Duodenal mucosa (tissue), 2 donors: ENCODE results near the gene TNFSF12.

Source experiments
- H3K27ac ChIP-seq: one replicate; pipeline ENCODE4 v1.7.0; 2013; ENCODE audit warnings: low read depth, low read length
- H3K27me3 ChIP-seq, 2 donors: one replicate each; pipeline ENCODE4 v1.7.0; 2013; ENCODE audit warnings: low read length in 2 of 2, control low read depth in 1 of 2; ENCODE audit not compliant: insufficient read depth in 2 of 2, control insufficient read depth in 1 of 2
- H3K36me3 ChIP-seq, 2 donors: one replicate each; pipeline ENCODE4 v1.7.0; 2013; ENCODE audit warnings: low read length in 2 of 2, control low read depth in 1 of 2; ENCODE audit not compliant: insufficient read depth in 2 of 2, control insufficient read depth in 1 of 2
- H3K4me1 ChIP-seq, 2 donors: one replicate each; pipeline ENCODE4 v1.7.0; 2013; ENCODE audit warnings: low read length in 2 of 2, control low read depth in 1 of 2; ENCODE audit not compliant: insufficient read depth in 2 of 2, control insufficient read depth in 1 of 2
- H3K4me3 ChIP-seq, 2 donors: one replicate each; pipeline ENCODE4 v1.7.0; 2013; ENCODE audit warnings: low read length in 2 of 2, low read depth in 1 of 2
- H3K9ac ChIP-seq, 2 donors: one replicate each; pipeline ENCODE4 v1.7.0; 2013; ENCODE audit warnings: low read length in 2 of 2, low read depth in 1 of 2
- H3K9me3 ChIP-seq, 2 donors: one replicate each; pipeline ENCODE4 v1.7.0; 2013; ENCODE audit warnings: low read length in 2 of 2, control low read depth in 1 of 2; ENCODE audit not compliant: control insufficient read depth in 1 of 2

The TNFSF12 gene

DNA sequence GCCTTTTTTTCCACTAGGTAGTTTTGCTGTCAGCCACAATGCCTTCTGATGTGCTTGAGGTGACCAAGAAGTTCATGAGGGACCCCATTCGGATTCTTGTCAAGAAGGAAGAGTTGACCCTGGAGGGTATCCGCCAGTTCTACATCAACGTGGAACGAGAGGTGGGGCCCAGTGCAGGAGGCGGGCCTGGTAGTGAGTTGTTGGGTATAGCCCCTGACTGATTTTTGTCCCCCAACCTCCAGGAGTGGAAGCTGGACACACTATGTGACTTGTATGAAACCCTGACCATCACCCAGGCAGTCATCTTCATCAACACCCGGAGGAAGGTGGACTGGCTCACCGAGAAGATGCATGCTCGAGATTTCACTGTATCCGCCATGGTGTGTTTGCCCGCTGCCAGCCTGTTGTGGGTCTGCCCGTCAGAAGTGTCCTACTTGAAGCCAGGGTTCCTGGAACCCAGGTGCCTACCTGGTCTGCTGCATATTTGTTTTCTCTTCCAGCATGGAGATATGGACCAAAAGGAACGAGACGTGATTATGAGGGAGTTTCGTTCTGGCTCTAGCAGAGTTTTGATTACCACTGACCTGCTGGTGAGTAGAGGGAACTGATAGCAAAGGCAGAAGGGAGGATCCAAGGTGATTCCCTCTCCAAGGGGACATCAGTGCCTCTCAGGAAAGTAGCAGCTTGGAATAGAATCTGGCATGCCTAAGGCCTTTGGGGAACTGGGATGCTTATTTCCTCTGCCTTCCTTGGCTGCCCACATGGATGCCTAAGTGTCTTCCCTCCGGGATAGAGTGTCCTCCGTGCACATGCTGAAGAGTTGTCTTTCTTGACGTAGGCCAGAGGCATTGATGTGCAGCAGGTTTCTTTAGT, 28.7 kb downstream of the TNFSF12 start:
- H3K4me1 ChIP-seq, result peaks cover 78 to 81% of the 10 kb centered on the region in 2 donors
- no peak overlapping the region for H3K27ac ChIP-seq

DNA sequence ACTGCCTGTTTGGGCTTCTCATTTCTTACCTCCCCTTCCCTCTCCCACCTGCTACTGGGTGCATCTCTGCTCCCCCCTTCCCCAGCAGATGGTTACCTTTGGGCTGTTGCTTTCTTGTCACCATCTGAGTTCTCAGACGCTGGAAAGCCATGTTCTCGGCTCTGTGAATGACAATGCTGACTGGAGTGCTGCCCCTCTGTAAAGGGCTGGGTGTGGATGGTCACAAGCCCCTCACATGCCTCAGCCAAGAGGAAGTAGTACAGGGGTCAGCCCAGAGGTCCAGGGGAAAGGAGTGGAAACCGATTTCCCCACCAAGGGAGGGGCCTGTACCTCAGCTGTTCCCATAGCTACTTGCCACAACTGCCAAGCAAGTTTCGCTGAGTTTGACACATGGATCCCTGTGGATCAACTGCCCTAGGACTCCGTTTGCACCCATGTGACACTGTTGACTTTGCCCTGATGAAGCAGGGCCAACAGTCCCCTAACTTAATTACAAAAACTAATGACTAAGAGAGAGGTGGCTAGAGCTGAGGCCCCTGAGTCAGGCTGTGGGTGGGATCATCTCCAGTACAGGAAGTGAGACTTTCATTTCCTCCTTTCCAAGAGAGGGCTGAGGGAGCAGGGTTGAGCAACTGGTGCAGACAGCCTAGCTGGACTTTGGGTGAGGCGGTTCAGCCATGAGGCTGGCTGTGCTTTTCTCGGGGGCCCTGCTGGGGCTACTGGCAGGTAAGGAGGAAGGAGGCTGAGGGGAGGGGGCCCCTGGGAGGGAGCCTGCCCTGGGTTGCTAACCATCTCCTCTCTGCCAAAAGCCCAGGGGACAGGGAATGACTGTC, 30.4 kb downstream of the TNFSF12 start, which contains the start of gene CD68:
CD68 (plus strand) TSS at position 638 of the 833 bp plus-strand sequence; CDS start at position 678, 40 bp downstream.
- Histone ChIP-seq H3K36me3 (peaks cover 39 to 51% of the 10 kb centered on the region in 2 donors), H3K27ac (peak within 1 kb of the TSS; percentile 90), H3K4me1 (peaks cover 83 to 87% of the 10 kb centered on the region in 2 donors), H3K4me3 (peak within 1 kb of the TSS; percentile 83 to 88), H3K9me3 (no peaks in the 10 kb centered on the region), H3K9ac (peak within 1 kb of the TSS; percentile 93 to 99), H3K27me3 (no peaks in the 10 kb centered on the region)

More for the DNA sequence above, 28.7 kb downstream of the TNFSF12 start:
- Histone ChIP-seq H3K36me3 (peaks cover 43 to 53% of the 10 kb centered on the region in 2 donors), H3K9ac (no peak overlapping the region), H3K9me3 (no peaks in the 10 kb centered on the region), H3K27me3 (no peaks in the 10 kb centered on the region), H3K4me3 (no peak overlapping the region)

DNA sequence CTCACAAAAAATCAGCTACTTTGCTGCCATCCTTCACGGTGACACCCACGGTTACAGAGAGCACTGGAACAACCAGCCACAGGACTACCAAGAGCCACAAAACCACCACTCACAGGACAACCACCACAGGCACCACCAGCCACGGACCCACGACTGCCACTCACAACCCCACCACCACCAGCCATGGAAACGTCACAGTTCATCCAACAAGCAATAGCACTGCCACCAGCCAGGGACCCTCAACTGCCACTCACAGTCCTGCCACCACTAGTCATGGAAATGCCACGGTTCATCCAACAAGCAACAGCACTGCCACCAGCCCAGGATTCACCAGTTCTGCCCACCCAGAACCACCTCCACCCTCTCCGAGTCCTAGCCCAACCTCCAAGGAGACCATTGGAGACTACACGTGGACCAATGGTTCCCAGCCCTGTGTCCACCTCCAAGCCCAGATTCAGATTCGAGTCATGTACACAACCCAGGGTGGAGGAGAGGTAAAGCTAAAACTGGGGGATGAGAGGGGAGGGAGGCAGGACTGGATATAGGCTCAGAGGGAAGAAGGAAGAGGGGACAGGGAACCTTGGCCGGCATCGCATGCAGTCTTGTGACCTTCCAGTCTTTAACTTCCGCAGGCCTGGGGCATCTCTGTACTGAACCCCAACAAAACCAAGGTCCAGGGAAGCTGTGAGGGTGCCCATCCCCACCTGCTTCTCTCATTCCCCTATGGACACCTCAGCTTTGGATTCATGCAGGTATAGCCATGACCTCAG, 31.2 kb downstream of the TNFSF12 start:
- peaks cover 31 to 43% of the 10 kb centered on the region in 2 donors for H3K36me3 ChIP-seq
- no peaks in the 10 kb centered on the region for H3K9me3 ChIP-seq
- peak overlapping the region; percentile 93 to 99 for H3K9ac ChIP-seq
- H3K4me3 ChIP-seq, result peak overlapping the region; percentile 83 to 88
- H3K4me1 ChIP-seq, result peaks cover 75 to 86% of the 10 kb centered on the region in 2 donors
- H3K27ac ChIP-seq, result peak overlapping the region; percentile 90
- H3K27me3 ChIP-seq, result no peaks in the 10 kb centered on the region

- peaks cover 66 to 83% of the 10 kb centered on the region in 2 donors for H3K4me1 ChIP-seq
- H3K27me3 ChIP-seq, result no peaks in the 10 kb centered on the region
- peaks cover 26 to 35% of the 10 kb centered on the region in 2 donors for H3K36me3 ChIP-seq
- peak overlapping the region; percentile 90 for H3K27ac ChIP-seq
- H3K9ac ChIP-seq, result peak overlapping the region; percentile 93 to 99
- peak overlapping the region; percentile 83 to 88 for H3K4me3 ChIP-seq
- no peaks in the 10 kb centered on the region for H3K9me3 ChIP-seq
These were observed 32.0 kb downstream of the TNFSF12 start for GRCh38 chr17:7580604-7581575.

DNA sequence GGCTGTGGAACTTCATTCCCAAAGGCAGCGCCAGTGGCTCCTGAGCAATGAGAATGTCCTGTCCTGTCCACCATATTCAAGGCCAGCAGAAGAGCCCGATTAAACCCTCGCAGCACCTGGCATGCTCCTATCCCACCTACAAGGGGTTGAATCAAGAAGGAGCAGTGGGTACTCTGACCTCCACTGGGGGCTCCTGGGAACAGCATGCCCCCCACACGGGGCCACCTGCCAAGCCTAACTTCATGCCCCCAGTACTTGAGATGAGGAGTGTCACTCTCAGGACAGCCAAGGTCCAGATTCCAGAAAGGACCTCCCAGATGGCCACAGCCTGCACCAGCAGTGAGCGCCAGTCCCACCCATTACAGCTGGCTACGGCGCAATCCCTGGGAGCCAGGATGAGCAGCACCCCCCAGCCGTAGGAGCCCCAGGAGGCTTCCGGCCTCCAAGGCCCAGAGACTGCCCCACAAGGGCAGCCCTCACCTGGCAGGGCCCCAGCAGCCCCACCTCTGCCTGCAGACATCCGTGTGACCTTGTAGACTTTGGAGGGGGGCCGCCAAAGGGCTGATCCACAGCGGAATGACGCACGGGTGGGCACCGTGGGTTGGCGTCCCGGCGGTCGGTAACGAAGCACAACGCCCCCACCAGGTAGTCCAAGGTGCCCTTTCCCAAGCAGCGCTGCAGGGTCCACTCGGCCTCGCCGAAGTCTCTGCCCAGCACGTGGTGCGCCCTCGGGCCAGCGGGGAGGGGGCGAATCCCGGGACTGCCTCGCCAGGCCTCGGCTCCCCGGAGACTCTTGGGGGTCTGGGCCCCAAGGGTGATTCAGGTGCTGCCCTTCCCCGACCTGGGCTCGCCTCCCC, 33.8 kb downstream of the TNFSF12 start:
- Histone ChIP-seq H3K27ac (peak overlapping the region; percentile 97), H3K27me3 (no peaks in the 10 kb centered on the region), H3K4me1 (peaks cover 61 to 69% of the 10 kb centered on the region in 2 donors), H3K4me3 (peak overlapping the region; percentile 91 to 97), H3K9me3 (no peaks in the 10 kb centered on the region), H3K36me3 (peaks cover 11 to 30% of the 10 kb centered on the region in 2 donors), H3K9ac (peak overlapping the region; percentile 88 to 98)

DNA sequence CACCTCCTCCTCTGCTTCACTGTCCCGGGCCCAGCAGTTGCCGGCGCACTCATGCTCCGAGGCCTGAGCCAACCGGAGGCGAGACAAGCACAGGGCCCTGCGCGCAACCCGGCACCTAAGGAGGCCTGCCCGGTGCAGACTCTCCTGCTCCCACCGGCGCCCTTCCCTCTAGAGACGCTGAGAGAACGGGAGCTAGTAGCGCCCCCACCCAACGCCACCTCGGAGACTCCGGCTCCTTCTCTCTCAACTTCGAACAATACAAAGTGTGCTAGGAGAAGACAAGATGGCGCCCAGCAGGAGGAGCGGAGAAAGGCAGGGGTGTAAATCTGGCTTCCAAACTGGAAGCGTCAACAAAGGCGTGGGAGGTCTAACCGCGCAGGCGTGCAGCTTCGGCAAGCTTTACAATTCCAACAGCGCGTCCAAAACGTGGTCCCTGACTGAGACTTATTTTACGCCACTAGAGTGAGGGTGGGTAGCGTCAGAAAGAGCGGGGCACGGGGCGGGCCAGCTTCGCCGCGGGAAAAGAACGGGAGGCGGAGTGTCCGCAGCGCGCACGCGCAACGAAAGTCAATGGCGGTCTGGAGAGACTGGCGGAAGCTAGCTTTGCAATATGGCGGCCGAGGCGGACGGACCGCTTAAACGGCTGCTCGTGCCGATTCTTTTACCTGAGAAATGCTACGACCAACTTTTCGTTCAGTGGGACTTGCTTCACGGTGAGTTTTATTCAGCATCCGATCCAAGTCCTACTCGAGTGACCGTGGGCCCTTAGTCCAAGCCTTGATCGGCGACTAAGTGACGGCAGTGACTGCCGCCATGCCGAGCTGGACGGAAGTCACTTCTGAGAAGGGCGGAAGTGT, 34.6 kb downstream of the TNFSF12 start, which contains the start of gene MPDU1:
MPDU1 (plus strand) TSS at position 600 of the 857 bp plus-strand sequence; CDS start at position 611, 11 bp downstream.
- peaks cover 55 to 63% of the 10 kb centered on the region in 2 donors for H3K4me1 ChIP-seq
- peaks cover 6 to 31% of the 10 kb centered on the region in 2 donors for H3K36me3 ChIP-seq
- H3K27me3 ChIP-seq, result no peaks in the 10 kb centered on the region

GRCh38 chr17:7586673-7587419, 38.0 kb downstream of the TNFSF12 start:
- Histone ChIP-seq H3K36me3 (peaks cover 11 to 42% of the 10 kb centered on the region in 2 donors), H3K27ac (no peak overlapping the region), H3K9me3 (no peaks in the 10 kb centered on the region), H3K4me3 (no peak overlapping the region), H3K27me3 (no peaks in the 10 kb centered on the region), H3K9ac (no peak overlapping the region), H3K4me1 (peaks cover 27 to 30% of the 10 kb centered on the region in 2 donors)

More for the DNA sequence above, 34.6 kb downstream of the TNFSF12 start, which contains the start of gene MPDU1:
- Histone ChIP-seq H3K27ac (peak within 1 kb of the TSS; percentile 97), H3K4me3 (peak within 1 kb of the TSS; percentile 91 to 97), H3K9ac (peak within 1 kb of the TSS; percentile 88 to 98), H3K9me3 (no peaks in the 10 kb centered on the region)
